Dedifferentiated amniotic fluid mesenchymal stem cell (primary cell): Measurements from ENCODE around the gene ABCF3.

ENCODE experiments used
- DNase-seq: peaks from one replicate; pipeline ENCODE4 v3.0.0-alpha.2; 2016; ENCODE audit errors: extremely low spot score

Gene ABCF3

GRCh38 chr3:184185461-184186183 is 377 bp upstream of the ABCF3 start:
- DNase-seq = peak; percentile 98

GRCh38 chr3:184186902-184187207 is 856 bp downstream of the ABCF3 start:
- no peak for DNase-seq

GRCh38 chr3:184188080-184188479 is 2.1 kb downstream of the ABCF3 start:
- DNase-seq = no peak

GRCh38 chr3:184189421-184189820 is 3.4 kb downstream of the ABCF3 start:
- DNase-seq = no peak

DNA sequence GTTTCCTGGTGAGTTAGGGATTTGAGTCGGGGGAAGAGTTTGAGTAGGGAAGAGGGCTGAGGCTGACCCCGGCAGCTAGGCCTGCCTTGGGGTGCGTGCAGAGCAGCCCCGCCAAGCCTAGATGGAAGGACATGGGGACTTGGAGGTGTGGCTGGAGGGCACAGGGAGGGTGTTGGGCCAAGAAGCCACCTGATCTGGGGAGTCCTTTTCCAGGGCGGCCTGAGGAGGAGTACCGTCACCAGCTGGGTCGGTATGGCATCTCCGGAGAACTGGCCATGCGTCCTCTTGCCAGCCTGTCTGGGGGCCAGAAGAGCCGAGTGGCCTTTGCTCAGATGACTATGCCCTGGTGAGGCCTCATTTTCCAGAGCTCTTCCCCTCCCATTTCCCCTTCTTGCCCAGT is 6.9 kb downstream of the ABCF3 start:
- DNase-seq = no peak

- DNase-seq = no peak
Observed at GRCh38 chr3:184193991-184194539, 8.1 kb downstream of the ABCF3 start.

DNA sequence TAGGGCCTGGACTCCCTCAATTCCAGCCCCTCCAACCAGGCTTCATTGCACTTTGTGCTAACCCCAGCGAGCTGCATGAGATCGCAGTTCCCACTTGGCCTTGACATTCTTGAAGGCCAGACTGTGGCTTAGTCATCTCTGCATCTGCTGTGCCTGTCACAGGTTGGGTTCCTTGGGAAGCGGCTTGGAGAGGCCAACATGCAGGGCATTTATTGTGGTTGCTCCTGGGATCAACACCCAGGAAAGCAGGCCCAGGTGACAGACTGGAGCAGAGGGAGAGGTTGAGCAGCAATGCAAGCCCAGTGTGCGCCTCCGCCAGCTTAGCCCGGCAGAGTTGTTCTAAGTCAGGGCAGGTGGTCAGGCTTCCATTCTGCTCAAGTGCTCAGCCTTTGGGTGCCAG is 10.5 kb downstream of the ABCF3 start:
- no peak for DNase-seq

DNA sequence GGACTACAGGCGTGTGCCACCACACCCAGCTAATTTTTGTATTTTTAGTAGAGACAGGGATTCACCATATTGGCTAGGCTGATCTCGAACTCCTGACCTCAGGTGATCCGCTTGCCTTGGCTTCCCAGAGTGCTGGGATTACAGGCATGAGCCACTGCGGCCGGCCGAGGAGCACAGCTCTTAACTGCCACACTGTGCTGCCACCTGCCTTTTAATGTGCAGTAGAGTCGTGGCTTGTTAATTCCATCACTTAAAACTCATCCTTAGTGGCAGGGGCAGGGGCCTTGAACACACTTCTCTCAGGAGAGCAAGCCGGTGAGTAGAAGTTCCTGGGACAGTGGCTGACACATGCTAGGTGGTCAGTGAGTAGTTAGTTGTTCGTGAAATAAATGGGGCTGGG is 12.5 kb downstream of the ABCF3 start:
- DNase-seq = no peak

- no peak for DNase-seq
Observed at GRCh38 chr3:184200825-184201224, 14.8 kb downstream of the ABCF3 start.

- DNase-seq = no peak
Observed at GRCh38 chr3:184203526-184203925, 17.5 kb downstream of the ABCF3 start.

DNA sequence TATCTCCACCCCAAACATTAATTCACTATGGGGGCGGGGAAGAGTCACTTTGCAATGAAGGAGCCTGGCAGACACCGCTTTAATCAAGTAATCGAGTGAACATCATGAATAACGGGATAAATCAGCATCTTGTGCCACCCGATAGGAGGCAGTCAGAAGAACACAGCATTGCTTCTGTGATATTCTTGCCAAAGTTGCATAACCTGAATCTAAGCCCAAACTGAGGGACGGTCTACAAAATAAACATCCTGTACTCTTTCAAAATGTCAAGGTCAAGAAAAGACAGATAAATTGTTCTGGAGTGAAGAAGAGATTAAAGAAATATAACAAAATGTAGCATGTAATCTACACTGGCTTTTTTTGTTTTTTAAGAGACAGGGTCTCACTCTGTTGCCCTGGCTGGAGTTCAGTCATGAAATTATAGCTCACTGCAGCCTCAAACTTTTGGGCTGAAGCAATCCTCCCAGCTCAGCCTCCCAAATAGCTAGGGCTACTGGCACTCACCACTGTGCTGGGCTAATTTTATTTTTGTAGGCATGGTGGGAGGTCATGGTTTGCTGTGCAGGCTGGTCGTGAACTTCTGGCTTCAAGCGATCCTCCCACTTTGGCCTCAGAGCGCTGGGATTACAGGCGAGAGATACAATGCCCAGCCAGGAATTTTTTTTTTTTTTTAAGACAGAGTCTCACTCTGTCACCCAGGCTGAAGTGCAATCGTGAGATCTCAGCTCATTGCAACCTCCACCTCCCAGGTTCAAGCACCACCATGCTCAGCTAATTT is 23.3 kb downstream of the ABCF3 start:
- no peak for DNase-seq

DNA sequence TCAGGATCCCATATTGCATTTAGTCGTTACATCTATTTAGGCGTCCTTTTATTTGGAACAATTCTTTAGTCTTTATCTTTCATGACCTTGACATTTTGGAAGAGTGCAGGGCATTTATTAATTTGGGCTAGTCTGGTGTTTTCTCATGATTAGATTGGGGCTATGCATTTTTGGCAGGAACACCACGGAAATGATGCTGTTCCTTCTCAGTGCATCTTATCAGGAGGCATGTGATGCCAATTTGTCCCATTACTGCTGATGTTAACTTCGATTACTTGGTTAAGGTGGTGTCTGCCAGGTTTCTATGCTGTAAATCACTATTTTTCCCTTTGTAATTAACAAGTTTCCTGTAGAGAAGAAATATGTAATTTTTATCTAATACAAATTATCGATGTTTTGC is 25.3 kb downstream of the ABCF3 start:
- DNase-seq = no peak

GRCh38 chr3:184211718-184212117 is 25.7 kb downstream of the ABCF3 start:
- no peak for DNase-seq

GRCh38 chr3:184218814-184219213 is 32.8 kb downstream of the ABCF3 start:
- no peak for DNase-seq

GRCh38 chr3:184222521-184222920 is 36.5 kb downstream of the ABCF3 start:
- no peak for DNase-seq

DNA sequence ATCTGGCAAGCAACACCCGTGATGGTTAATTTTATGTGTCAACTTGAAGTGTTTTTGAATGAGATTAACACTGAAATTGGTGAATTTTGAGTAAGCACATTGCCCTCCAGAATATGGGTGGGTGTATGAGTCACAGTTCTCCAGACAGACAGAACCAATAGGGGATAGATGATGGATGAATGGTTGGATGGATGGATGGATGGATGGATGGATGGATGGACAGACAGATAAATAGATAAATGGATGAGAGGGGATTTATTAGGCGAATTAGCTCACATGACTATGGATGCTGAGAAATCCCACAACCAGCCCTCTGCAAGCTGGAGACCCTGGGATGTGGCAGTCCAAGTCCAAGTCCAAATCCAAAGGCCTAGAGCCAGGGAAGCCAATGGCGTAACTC is 37.9 kb downstream of the ABCF3 start:
- no peak for DNase-seq

DNA sequence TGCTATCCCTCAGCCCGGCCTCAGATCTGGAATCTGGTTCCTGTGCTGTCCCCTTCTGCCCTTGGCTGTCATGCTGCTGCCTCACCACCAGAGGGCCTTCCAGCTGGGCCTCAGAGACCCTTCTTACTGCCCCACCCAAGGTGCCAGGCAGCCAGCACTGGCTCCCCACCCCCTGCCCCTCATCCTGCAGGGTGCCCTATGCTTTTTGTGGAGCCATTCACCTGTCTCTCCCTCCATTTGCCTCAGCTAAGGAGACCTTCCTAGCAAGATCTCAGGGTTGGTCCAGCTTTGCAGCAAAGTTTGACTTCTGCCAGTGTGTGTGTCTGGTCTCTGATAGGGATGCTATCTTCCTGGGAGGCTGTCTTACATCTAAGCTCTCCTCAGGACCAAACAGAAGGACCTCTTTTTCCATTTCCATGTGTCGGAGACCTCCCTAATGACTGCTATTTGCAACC is 41.5 kb downstream of the ABCF3 start:
- no peak for DNase-seq

GRCh38 chr3:184228376-184229137 is 42.6 kb downstream of the ABCF3 start:
- no peak for DNase-seq

GRCh38 chr3:184229394-184230080 is 43.5 kb downstream of the ABCF3 start, which contains the start of gene VWA5B2:
TSS of gene VWA5B2 (plus strand) at chr3:184229585. CDS start at chr3:184230529, 944 bp downstream.
- no peak for DNase-seq

GRCh38 chr3:184230081-184230602 is 44.1 kb downstream of the ABCF3 start:
- DNase-seq = no peak
